HG03135 (cell line): Measurements from ENCODE around the gene FBN3.
"Not testable (repeated sequence)": the region's sequence is repeated elsewhere in the genome, so short reads cannot be mapped to it uniquely, and the experiment has no call there.

Experiments used
- ATAC-seq: cut with Tn5 transposase; IDR thresholded peaks from one replicate; pipeline ENCODE4 v1.9.1; 2021; ENCODE audit warnings: mild to moderate bottlenecking, moderate library complexity; ENCODE audit not compliant: unreplicated experiment

The FBN3 gene

GRCh38 chr19:8120636-8121480 is 28.5 kb downstream of the FBN3 start:
- no peak for ATAC-seq

DNA sequence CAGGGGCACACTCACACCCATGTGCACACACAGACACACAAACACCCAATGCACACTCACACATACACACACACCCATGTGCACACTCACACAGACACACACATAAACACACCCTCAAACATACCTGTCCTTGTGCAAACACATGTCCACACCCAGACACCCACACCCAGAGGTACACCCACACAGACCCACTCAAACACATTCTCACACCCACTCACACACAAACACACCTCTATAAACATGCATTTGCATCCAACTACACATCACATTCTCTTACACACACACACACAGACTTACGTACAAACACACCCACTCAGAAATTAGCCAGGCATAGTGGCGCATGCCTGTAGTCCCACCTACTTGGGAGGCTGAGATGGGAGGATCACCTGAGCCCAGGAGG is 31.4 kb downstream of the FBN3 start:
- ATAC-seq, result no peak

GRCh38 chr19:8116437-8117293 is 32.7 kb downstream of the FBN3 start:
- no peak for ATAC-seq

DNA sequence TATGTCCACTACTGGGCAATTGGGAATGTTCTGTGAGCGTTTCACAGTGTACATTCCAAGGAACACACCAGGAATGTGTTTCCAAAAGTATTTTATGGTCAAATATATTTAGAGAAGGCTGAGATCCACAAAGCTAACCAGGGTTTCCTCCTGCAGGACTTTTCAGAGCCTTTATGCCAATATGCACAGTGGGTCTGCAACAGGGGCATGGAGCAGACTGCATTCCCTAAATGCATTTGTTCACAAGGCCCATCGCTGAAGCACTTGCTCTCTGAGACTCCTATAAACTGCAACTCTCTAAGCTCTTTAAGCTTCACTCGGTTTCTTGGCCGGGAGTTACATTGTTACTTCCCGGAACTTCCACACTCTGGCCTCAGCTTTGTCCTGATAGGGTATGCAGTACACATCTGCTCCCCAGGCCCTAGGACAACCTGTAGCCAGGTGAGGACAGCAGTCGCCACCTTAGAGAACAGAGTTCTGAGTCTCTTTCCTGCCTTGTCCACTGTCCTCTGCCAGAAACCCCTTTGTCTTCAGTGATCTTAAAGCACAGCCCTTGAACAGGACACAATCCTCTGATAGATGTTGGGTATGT is 33.5 kb downstream of the FBN3 start:
- no peak for ATAC-seq

- no peak for ATAC-seq
These were observed 36.4 kb downstream of the FBN3 start for GRCh38 chr19:8113017-8113416.

DNA sequence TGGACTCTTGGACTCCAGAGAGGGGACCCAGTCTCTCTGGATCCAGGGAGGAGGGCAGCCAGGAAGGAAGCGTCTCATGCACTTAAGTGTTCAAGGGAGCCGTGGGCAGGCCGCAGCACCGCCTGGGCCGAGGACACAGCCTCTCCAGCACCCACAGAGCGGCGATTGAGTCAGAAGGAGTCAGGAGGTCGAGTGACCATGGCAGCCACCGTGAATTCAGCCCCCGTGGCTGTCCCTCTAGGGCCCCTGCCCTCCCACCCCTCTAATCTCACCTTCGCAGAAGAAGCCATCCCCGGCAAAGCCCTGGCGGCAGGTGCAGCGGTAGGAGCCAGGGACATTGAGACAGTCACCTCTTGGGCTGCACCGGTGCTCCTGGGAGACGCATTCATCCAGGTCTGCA is 38.0 kb downstream of the FBN3 start:
- ATAC-seq, result no peak

DNA sequence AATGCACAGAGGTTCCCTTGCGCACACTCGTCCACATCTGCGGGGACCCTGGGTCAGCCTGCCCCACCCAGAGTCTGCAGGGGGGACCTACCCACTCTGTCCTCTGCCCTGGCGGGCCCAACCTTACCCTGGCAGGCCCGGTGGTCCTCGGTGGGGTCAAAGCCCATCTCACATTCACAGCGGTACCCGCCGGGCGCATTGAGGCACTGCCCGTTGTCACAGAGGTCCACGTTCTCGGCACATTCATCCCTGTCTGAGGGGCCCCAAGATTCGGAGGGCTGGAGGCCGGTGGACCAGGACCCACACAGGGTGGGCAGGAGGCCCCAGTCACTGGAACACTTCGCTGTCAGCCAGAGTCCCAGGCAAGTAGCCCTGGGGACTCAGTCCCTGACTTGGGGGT is 38.5 kb downstream of the FBN3 start:
- no peak for ATAC-seq

DNA sequence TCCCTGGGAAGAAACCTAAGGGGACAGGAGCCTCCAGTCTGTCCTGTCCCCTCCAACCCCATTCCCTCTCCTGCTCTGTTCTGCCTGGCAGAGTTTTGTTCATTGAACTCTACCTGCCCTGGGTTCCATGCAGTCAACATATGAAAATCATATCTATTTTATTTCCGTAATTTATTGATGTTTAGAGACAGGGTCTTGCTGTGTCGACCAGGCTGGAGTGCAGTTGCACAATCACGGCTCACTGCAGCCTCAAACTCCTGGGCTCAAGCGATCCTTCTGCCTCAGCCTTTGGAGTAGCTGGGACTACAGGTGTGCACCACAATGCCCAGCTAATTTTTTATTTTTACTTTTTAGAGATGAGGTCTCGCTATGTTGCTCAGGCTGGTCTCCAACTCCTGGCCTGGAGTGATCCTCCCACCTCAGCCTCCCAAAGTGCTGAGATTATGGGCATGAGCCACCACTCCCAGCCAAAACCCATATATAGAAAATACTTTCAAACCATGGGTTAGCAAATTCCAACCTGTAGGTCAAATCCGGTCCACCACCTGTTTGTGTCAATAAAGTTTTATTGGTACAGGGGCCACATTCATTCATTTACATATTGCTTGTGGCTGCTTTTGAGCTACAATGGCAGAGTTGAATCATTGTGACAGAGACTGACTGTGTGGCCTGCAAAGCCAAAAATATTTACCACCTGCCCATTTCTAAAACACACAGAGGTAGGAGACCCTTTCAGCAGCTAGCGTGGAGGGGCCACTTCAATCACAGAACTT is 39.3 kb downstream of the FBN3 start:
- no peak for ATAC-seq

- no peak for ATAC-seq
These were observed 39.9 kb downstream of the FBN3 start for GRCh38 chr19:8109455-8109854.

DNA sequence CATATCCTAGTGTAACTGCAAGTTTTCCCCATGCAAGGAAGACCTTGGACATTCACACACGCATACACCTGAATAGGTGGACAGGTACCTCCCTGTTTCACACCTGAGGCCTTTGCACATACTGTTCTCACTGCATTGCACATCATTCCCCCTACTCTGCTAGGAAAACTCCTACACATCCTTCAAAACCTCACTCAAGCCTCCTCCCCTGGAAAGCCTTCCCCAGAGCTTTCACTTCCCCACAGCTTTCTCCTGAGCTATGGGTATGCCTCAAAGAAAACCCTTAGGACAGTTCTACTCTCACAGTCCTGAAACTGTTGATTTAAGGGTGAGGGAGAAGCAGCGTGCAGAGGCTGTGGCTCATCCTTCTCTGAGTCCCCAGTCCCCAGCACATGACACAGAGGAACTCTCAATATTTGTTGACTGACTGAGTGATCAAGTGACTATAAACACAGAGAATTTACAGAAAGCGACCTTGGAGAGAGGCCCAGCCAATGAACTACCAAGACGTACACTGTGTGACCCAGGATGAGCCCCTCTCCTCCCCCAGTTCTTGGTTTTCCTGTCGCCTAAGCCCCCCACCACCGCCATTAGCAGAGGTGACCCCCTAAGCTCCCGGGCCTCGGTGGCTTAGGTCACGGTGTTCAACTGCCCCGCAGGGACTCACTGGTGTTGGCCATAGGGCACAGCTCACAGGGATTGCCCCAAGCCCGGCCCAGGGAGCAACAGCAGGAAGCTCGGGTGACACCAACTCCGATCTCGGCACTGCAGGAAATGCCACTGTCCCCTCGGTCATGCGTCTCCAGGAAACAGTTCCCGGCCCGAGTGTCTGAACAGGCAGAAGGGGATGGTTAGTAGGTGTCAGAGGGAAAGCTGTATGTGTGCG is 40.6 kb downstream of the FBN3 start:
- ATAC-seq, result no peak

GRCh38 chr19:8107301-8107903 is 42.0 kb downstream of the FBN3 start:
- ATAC-seq, result no peak

GRCh38 chr19:8105471-8105870 is 43.9 kb downstream of the FBN3 start:
- no peak for ATAC-seq

DNA sequence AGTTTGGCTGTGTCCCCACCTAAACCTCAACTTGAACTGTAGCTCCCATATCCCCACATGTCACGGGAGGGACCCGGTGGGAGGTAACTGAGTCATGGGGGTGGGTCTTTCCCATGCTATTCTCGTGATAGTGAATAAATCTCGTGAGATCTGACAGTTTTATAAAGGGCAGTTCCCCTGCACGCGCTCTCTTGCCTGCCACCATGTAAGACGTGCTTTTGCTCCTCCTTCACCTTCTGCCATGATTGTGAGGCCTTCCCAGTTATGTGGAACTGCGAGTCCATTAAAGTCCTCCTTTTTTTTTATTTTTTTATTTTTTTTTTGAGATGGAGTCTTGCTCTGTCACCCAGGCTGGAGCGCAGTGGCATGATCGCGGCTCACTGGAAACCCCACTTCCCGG is 47.5 kb downstream of the FBN3 start:
- not testable (repeated sequence) for ATAC-seq

DNA sequence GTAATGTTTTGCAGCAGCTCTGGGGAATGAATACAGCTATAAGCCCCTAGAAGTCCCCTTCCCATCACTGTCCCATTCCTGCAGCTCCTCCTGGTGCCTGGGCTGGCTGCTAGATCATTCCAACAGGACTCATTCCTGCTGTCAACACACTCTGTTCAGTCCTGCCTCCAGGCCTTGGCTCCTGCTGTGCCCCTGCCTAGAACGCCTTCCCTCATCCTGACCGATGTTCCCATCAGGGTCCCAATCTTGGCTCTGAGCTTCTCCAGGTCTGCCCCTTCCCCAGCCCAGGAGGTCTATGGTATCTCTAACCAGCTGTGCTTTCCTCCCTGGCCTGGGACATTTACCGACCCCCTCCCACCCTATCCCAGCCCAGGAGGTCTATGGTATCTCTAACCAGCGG is 48.1 kb downstream of the FBN3 start:
- no peak for ATAC-seq

GRCh38 chr19:8097681-8098567 is 51.5 kb downstream of the FBN3 start:
- ATAC-seq, result no peak

- no peak for ATAC-seq
These were observed 52.2 kb downstream of the FBN3 start for GRCh38 chr19:8097198-8097597.

GRCh38 chr19:8096071-8096470 is 53.3 kb downstream of the FBN3 start:
- ATAC-seq, result no peak

- ATAC-seq, result no peak
These were observed 54.0 kb downstream of the FBN3 start for GRCh38 chr19:8095354-8095886.
